H1 (cell line): ENCODE data around the gene NCOA1. TPM values are rescaled to one million over a fixed set of nuclear protein-coding genes. Genes with fewer than 3 reads are reported as not detected.

Experiments
- CTCF ChIA-PET: fragments of 300-600 bp; sonication (Branson Sonifier 250); formaldehyde crosslinking; loops from one replicate; lab custom pipeline; 2021; ENCODE audit not compliant: partially characterized antibody; lab: Charles Lee
- POLR2A ChIA-PET: fragments of 300-600 bp; sonication (Branson Sonifier 250); formaldehyde crosslinking; loops from one replicate; lab custom pipeline; 2021; ENCODE audit warnings: inconsistent platforms; ENCODE audit not compliant: partially characterized antibody; lab: Charles Lee
- DNase-seq, 2 experiments: peaks; one replicate each; pipeline versions ENCODE4 v3.0.0 to v3.0.0-alpha.2; 2010 to 2022; ENCODE audit warnings: low spot score in 2 of 2, low read depth in 1 of 2, mixed read lengths in 1 of 2
- FAIRE-seq: peaks from 2 replicates; lab custom pipeline; 2011; peaks lifted over from hg19 to GRCh38; lab: Jason Lieb, UNC
- H2AFZ ChIP-seq: 2 replicates; pipeline ENCODE4 v1.8.1; 2012; ENCODE audit warnings: low read length, inconsistent platforms
- H2AK5ac ChIP-seq: 2 replicates; pipeline ENCODE4 v1.6.1; 2013; ENCODE audit warnings: low read depth, low read length
- H2BK120ac ChIP-seq: replicated peaks from 2 replicates; pipeline ENCODE3; 2013; ENCODE audit warnings: low read depth, low read length, inconsistent platforms
- H2BK12ac ChIP-seq: 2 replicates; pipeline ENCODE4 v1.6.1; 2013; ENCODE audit warnings: low read depth, low read length
- H2BK15ac ChIP-seq: 2 replicates; pipeline ENCODE4 v1.6.1; 2013; ENCODE audit warnings: low read length
- H2BK20ac ChIP-seq: 2 replicates; pipeline ENCODE4 v1.6.1; 2013; ENCODE audit warnings: low read length
- H2BK5ac ChIP-seq: 2 replicates; pipeline ENCODE4 v1.6.1; 2013; ENCODE audit warnings: low read depth, low read length
- H3K14ac ChIP-seq: 2 replicates; pipeline ENCODE4 v1.6.1; 2013; ENCODE audit warnings: inconsistent platforms; ENCODE audit not compliant: insufficient read length
- H3K18ac ChIP-seq: 2 replicates; pipeline ENCODE4 v1.6.1; 2013; ENCODE audit warnings: low read length; ENCODE audit errors: extremely low read depth
- H3K23ac ChIP-seq: 2 replicates; pipeline ENCODE4 v1.6.1; 2013; ENCODE audit warnings: inconsistent platforms; ENCODE audit not compliant: insufficient read length
- H3K23me2 ChIP-seq: 2 replicates; pipeline ENCODE4 v1.6.1; 2013; ENCODE audit warnings: low read depth, low read length
- H3K27ac ChIP-seq: 2 replicates; pipeline ENCODE4 v1.6.1; 2011; ENCODE audit warnings: low read depth, low read length, inconsistent platforms
- H3K27me3 ChIP-seq, 4 experiments: replicated peaks in 1 of 4; 1 replicate in 1 of 4; 2 replicates in 3 of 4; pipeline versions ENCODE4 v1.6.1 to v1.8.1; 2011 to 2013; ENCODE audit warnings: low read length in 3 of 4, mild to moderate bottlenecking in 3 of 4, inconsistent platforms in 2 of 4, mixed read lengths in 2 of 4, moderate library complexity in 1 of 4; ENCODE audit not compliant: control insufficient read depth in 3 of 4, insufficient read depth in 3 of 4; ENCODE audit errors: extremely low read depth in 1 of 4
- H3K36me3 ChIP-seq, 4 experiments: 2 replicates each; pipeline versions ENCODE4 v1.6.1 to v1.8.1; 2011 to 2013; ENCODE audit warnings: mild to moderate bottlenecking in 4 of 4, low read length in 3 of 4, moderate library complexity in 2 of 4, control low read depth in 1 of 4, inconsistent platforms in 1 of 4; ENCODE audit not compliant: insufficient read depth in 4 of 4, control insufficient read depth in 2 of 4
- H3K4ac ChIP-seq: replicated peaks from 2 replicates; pipeline ENCODE3; 2013; ENCODE audit warnings: low read length, low read depth, mixed read lengths, inconsistent platforms; ENCODE audit not compliant: insufficient read length
- H3K4me1 ChIP-seq, 4 experiments: replicated peaks in 1 of 4; 1 replicate in 1 of 4; 2 replicates in 3 of 4; pipeline versions ENCODE4 v1.6.1 to v1.8.1; 2011 to 2013; ENCODE audit warnings: low read length in 3 of 4, inconsistent platforms in 2 of 4, mixed read lengths in 1 of 4; ENCODE audit not compliant: insufficient read depth in 4 of 4, control insufficient read depth in 3 of 4
- H3K4me2 ChIP-seq, 2 experiments: 2 replicates each; pipeline versions ENCODE4 v1.6.1 to v1.8.1; 2011 to 2013; ENCODE audit warnings: low read depth in 2 of 2, low read length in 2 of 2, control low read depth in 1 of 2, inconsistent platforms in 1 of 2, mild to moderate bottlenecking in 1 of 2; ENCODE audit not compliant: insufficient read depth in 1 of 2
- H3K4me3 ChIP-seq, 4 experiments: fragments of 200-600, 300-600 bp in 1 of 4; sonication (generic), shearing (Covaris generic), sonication (Bioruptor Twin) in 1 of 4; 2 replicates each; pipeline versions ENCODE4 v1.5.1 to v1.8.1; 2011 to 2016; ENCODE audit warnings: low read length in 4 of 4, low read depth in 3 of 4, control low read depth in 2 of 4, inconsistent platforms in 2 of 4, mild to moderate bottlenecking in 2 of 4, mixed read lengths in 1 of 4, moderate library complexity in 1 of 4; ENCODE audit not compliant: insufficient read depth in 2 of 4; ENCODE audit errors: extremely low read depth in 1 of 4
- H3K56ac ChIP-seq: replicated peaks from 2 replicates; pipeline ENCODE3; 2013; ENCODE audit warnings: low read depth, mild to moderate bottlenecking, mixed read lengths, low read length, inconsistent platforms; ENCODE audit not compliant: insufficient read length
- H3K79me1 ChIP-seq: 2 replicates; pipeline ENCODE4 v1.6.1; 2013; ENCODE audit warnings: low read depth, low read length, control low read depth
- H3K79me2 ChIP-seq, 2 experiments: 2 replicates each; pipeline versions ENCODE4 v1.6.1 to v1.8.1; 2012 to 2013; ENCODE audit warnings: low read length in 2 of 2, mild to moderate bottlenecking in 2 of 2, inconsistent platforms in 1 of 2; ENCODE audit not compliant: insufficient read depth in 2 of 2, control insufficient read depth in 1 of 2
- H3K9ac ChIP-seq, 4 experiments: replicated peaks in 1 of 4; 1 replicate in 1 of 4; 2 replicates in 3 of 4; pipeline versions ENCODE4 v1.6.1 to v1.8.1; 2011 to 2013; ENCODE audit warnings: low read depth in 3 of 4, low read length in 3 of 4, control low read depth in 2 of 4, mild to moderate bottlenecking in 2 of 4, moderate library complexity in 2 of 4, inconsistent platforms in 1 of 4; ENCODE audit errors: extremely low read depth in 1 of 4
- H3K9me3 ChIP-seq, 2 experiments: 2 replicates each; pipeline versions ENCODE4 v1.6.1 to v1.8.1; 2012 to 2013; ENCODE audit warnings: mild to moderate bottlenecking in 2 of 2, moderate library complexity in 2 of 2, control low read depth in 1 of 2, inconsistent platforms in 1 of 2, low read depth in 1 of 2, low read length in 1 of 2, mixed read lengths in 1 of 2; ENCODE audit not compliant: insufficient read depth in 2 of 2
- H4K20me1 ChIP-seq, 2 experiments: replicated peaks in 1 of 2; 2 replicates each; pipeline versions ENCODE3 to v1.8.1; 2011 to 2013; ENCODE audit warnings: inconsistent platforms in 2 of 2, low read length in 2 of 2, mild to moderate bottlenecking in 1 of 2; ENCODE audit not compliant: insufficient read depth in 2 of 2, control insufficient read depth in 1 of 2
- H4K5ac ChIP-seq: 2 replicates; pipeline ENCODE4 v1.6.1; 2013; ENCODE audit warnings: low read length, low read depth, mixed read lengths, inconsistent platforms; ENCODE audit not compliant: insufficient read length
- H4K8ac ChIP-seq: 2 replicates; pipeline ENCODE4 v1.8.0; 2013; ENCODE audit warnings: mild to moderate bottlenecking, moderate library complexity, low read length, inconsistent platforms; ENCODE audit not compliant: insufficient read depth; ENCODE audit errors: extremely low read depth
- H4K91ac ChIP-seq: replicated peaks from 2 replicates; pipeline ENCODE3; 2013; ENCODE audit warnings: low read length, mixed read lengths, inconsistent platforms; ENCODE audit not compliant: insufficient read length
- CBX8 ChIP-seq: fragments of 300-800, 300-1000 bp; sonication (generic); IDR thresholded peaks from 2 replicates; pipeline ENCODE4 v1.7.1; 2016; ENCODE audit warnings: low read depth, low read length, borderline replicate concordance
- CREB1 ChIP-seq: IDR thresholded peaks from 2 replicates; pipeline ENCODE4 v1.6.1; 2012; ENCODE audit warnings: inconsistent platforms
- CTBP2 ChIP-seq: IDR thresholded peaks from 2 replicates; pipeline ENCODE4 v1.7.0; 2011; ENCODE audit warnings: borderline replicate concordance, mild to moderate bottlenecking, moderate library complexity, mixed read lengths, low read length; ENCODE audit not compliant: insufficient read depth, insufficient read length
- EGR1 ChIP-seq: IDR thresholded peaks from 2 replicates; pipeline ENCODE4 v1.6.1; 2011; ENCODE audit warnings: low read depth, low read length, borderline replicate concordance
- FOSL1 ChIP-seq: IDR thresholded peaks from 2 replicates; pipeline ENCODE4 v1.6.1; 2011; ENCODE audit warnings: mild to moderate bottlenecking, low read depth, low read length, moderate library complexity; ENCODE audit not compliant: insufficient read depth
- GABPA ChIP-seq: IDR thresholded peaks from 2 replicates; pipeline ENCODE4 v1.6.1; 2011; ENCODE audit warnings: mild to moderate bottlenecking, low read length, moderate library complexity, borderline replicate concordance; ENCODE audit not compliant: insufficient read depth
- JUN ChIP-seq: IDR thresholded peaks from 2 replicates; pipeline ENCODE4 v1.6.1; 2011; ENCODE audit warnings: low read depth, mild to moderate bottlenecking, improper control_type of control experiment, low read length
- JUND ChIP-seq: IDR thresholded peaks from 2 replicates; pipeline ENCODE4 v1.6.1; 2011; ENCODE audit warnings: mild to moderate bottlenecking, improper control_type of control experiment, low read length
- NANOG ChIP-seq: IDR thresholded peaks from 2 replicates; pipeline ENCODE4 v1.6.1; 2011; ENCODE audit warnings: low read length, low read depth, mild to moderate bottlenecking, inconsistent platforms; ENCODE audit not compliant: insufficient read depth, poor library complexity, severe bottlenecking
- RAD21 ChIP-seq, 2 experiments: IDR thresholded peaks in 1 of 2; conservative IDR thresholded peaks in 1 of 2; 2 replicates each; pipeline ENCODE4 v1.6.1; 2011; ENCODE audit warnings: low read depth in 2 of 2, low read length in 2 of 2, improper control_type of control experiment in 1 of 2, inconsistent platforms in 1 of 2, mild to moderate bottlenecking in 1 of 2, moderate library complexity in 1 of 2
- SP2 ChIP-seq: IDR thresholded peaks from 2 replicates; pipeline ENCODE4 v1.6.1; 2012; ENCODE audit warnings: mild to moderate bottlenecking, low read length, inconsistent platforms
- SUZ12 ChIP-seq: fragments of 200-600 bp; sonication (generic); IDR thresholded peaks from 2 replicates; pipeline ENCODE4 v1.6.1; 2012; ENCODE audit warnings: mild to moderate bottlenecking, inconsistent platforms, low read length, moderate library complexity, mixed read lengths
- WGBS, 2 experiments: shearing (Covaris generic) in 1 of 2; methylation state at CpG; one replicate each; pipeline versions ENCODE4 v1.1.6 to v1.1.7; 2013 to 2015; ENCODE audit warnings: low lambda C conversion rate in 2 of 2, mixed read lengths in 2 of 2, inconsistent platforms in 1 of 2, low coverage in 1 of 2, missing lambda C conversion rate in 1 of 2; ENCODE audit not compliant: insufficient replicate concordance in 2 of 2, insufficient coverage in 1 of 2, insufficient read length in 1 of 2; ENCODE audit errors: extremely low coverage in 1 of 2, missing lambda C conversion rate in 1 of 2; 5-methylcytosine and 5-hydroxymethylcytosine counted together
- polyA plus RNA-seq, 7 experiments: library from polyadenylated mRNA; depleted of rRNA in 3 of 7; stranded (reverse) in 5 of 7; unstranded in 2 of 7; fragments of >200 nt in 5 of 7; fragments of 200-250 nt in 2 of 7; gene quantifications; 1 replicate in 5 of 7; 2 replicates in 1 of 7; 4 replicates in 1 of 7; pipeline versions ENCODE4 v1.2.1 to v1.2.3, GENCODE V29; 2011 to 2013; ENCODE audit warnings: missing spikeins in 2 of 7, mixed read lengths in 2 of 7
- total RNA-seq: library from RNA; stranded (reverse); fragmentation: NEBNext Ultra II Directional; extraction: Animal tissue kit (Norgen Biotek cat#: 25700); gene quantifications from 2 replicates; pipeline ENCODE4 v1.2.1, GENCODE V29; 2021
- TF ChIP-seq, protein P1 (sequence below): IDR thresholded peaks from 2 replicates; pipeline ENCODE4 v1.6.1; 2011; ENCODE audit warnings: low read depth, mild to moderate bottlenecking, low read length; ENCODE audit not compliant: insufficient read depth

Gene NCOA1
- total and polyA plus RNA-seq, 2 of the 8 experiments (the other 6 are each of a cell fraction or from before 2014, with no cell fraction given) = 12.8 to 17.9 TPM

DNA sequence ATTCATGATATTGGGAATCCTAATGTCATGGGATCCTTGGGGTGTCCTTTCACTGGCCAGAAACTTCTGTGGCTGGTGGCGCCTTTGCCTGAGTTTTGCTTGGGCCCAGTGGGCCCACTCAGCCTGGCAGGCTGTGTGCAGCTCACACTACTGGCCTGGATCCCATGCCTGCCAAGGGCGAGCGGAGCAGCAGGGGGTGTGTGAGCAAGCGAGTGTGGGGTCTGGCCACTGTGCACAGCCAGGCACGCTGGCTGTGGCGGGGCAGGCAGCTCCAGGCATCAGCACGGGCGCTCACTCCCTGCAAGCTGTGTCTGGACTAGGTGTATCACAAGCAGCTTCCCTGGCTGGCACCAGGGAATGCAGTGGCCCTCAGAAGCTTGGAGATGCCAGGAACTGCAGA is 74.5 kb downstream of the NCOA1 start:
- H2BK12ac ChIP-seq = no peak overlapping the region
- H3K27ac ChIP-seq = no peak overlapping the region
- CTCF ChIA-PET = interaction anchor here (1.1 to 1.9 kb wide), 2 partner anchors 9 to 156 kb away, joined by 3 to 6 read pairs; no protein-coding TSS in a partner anchor
- no peak overlapping the region for H2BK20ac ChIP-seq
- no peak overlapping the region for H3K9ac ChIP-seq
- H3K23ac ChIP-seq = no peak overlapping the region
- H2BK15ac ChIP-seq = no peak overlapping the region
- no peak overlapping the region for H4K91ac ChIP-seq
- no peak overlapping the region for H2BK120ac ChIP-seq
- no peak overlapping the region for H2AFZ ChIP-seq
- H4K8ac ChIP-seq = no peak overlapping the region; the same call in 1 of the 2 replicates
- H2BK5ac ChIP-seq = no peak overlapping the region
- H3K23me2 ChIP-seq = no peaks in the 10 kb centered on the region
- no peaks in the 10 kb centered on the region for H3K27me3 ChIP-seq
- H3K4ac ChIP-seq = no peak overlapping the region
- POLR2A ChIA-PET = interaction anchor here (0.8 kb wide), 1 partner anchor 49 kb away, joined by 3 read pairs; no protein-coding TSS in a partner anchor
- 0 out of 2 replicates have a peak, but pooled peaks cover 2% of the 10 kb centered on the region for H3K79me1 ChIP-seq
- H3K4me1 ChIP-seq = no peaks in the 10 kb centered on the region; a peak in 1 of 7 replicates
- no peak overlapping the region for H3K56ac ChIP-seq
- no peak overlapping the region for H4K5ac ChIP-seq
- FAIRE-seq (no peak), DNase-seq (no peak)
- H4K20me1 ChIP-seq = no peaks in the 10 kb centered on the region
- H3K4me2 ChIP-seq = no peak overlapping the region
- peaks cover 9 to 11% of the 10 kb centered on the region in 2 experiments; a peak in 3 of 4 replicates for H3K9me3 ChIP-seq
- 94% methylated on average over 8 of the region's 8 CpGs; no CpG with 5 or more reads in 1 of the 2 experiments for WGBS, 2 experiments
- H3K36me3 ChIP-seq = peaks cover 0 to 11% (median 4%) of the 10 kb centered on the region in 4 experiments; a peak in 2 of 8 replicates
- no peak overlapping the region for H3K14ac ChIP-seq
- no peak overlapping the region for H3K4me3 ChIP-seq
- H3K18ac ChIP-seq = no peak overlapping the region
- H2AK5ac ChIP-seq = no peak overlapping the region
- no peaks in the 10 kb centered on the region for H3K79me2 ChIP-seq
- TF ChIP-seq RAD21 (IDR thresholded peaks at IDR 0.05 in 1 of 2, conservative IDR thresholded peaks at IDR 0.05 in 1 of 2; ENCODE audit: low read depth in 2 of 2, low read length in 2 of 2) = no peak
- no peak for TF ChIP-seq FOSL1
- TF ChIP-seq NANOG = no peak
- no peak for TF ChIP-seq GABPA
- TF ChIP-seq SUZ12 = no peak
- TF ChIP-seq, protein P1, sequence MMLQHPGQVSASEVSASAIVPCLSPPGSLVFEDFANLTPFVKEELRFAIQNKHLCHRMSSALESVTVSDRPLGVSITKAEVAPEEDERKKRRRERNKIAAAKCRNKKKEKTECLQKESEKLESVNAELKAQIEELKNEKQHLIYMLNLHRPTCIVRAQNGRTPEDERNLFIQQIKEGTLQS = no peak
- no peak for TF ChIP-seq CBX8
- no peak for TF ChIP-seq JUND
- no peak for TF ChIP-seq CTBP2
- no peak for TF ChIP-seq JUN
- TF ChIP-seq EGR1 = no peak
- TF ChIP-seq CREB1 = no peak
- TF ChIP-seq SP2 = no peak
